ENCODE data around the gene CTTN.

DNA sequence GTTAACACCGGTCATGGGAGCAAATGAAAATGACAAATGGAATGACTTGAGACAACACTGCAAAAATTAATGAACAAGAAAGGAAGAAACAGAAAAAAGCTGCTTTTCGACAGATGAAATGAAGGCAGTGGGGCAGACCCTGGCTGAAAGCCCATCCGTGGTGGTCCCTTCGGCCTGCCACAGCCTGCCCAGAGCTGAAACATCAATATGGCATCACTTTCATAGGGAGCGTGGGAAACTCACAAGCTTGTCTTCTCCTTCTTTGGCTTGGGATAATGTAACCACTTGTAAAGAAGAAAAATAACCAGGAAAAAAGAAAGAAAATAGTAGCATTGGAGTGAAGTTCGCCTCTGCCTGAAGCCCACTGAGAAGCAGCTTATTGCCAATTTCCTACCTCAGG, 78.8 kb downstream of the CTTN start:
- TF ChIP-seq, protein P1, sequence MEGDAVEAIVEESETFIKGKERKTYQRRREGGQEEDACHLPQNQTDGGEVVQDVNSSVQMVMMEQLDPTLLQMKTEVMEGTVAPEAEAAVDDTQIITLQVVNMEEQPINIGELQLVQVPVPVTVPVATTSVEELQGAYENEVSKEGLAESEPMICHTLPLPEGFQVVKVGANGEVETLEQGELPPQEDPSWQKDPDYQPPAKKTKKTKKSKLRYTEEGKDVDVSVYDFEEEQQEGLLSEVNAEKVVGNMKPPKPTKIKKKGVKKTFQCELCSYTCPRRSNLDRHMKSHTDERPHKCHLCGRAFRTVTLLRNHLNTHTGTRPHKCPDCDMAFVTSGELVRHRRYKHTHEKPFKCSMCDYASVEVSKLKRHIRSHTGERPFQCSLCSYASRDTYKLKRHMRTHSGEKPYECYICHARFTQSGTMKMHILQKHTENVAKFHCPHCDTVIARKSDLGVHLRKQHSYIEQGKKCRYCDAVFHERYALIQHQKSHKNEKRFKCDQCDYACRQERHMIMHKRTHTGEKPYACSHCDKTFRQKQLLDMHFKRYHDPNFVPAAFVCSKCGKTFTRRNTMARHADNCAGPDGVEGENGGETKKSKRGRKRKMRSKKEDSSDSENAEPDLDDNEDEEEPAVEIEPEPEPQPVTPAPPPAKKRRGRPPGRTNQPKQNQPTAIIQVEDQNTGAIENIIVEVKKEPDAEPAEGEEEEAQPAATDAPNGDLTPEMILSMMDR (IDR thresholded peaks at IDR 0.05) = no peak
- TF ChIP-seq POLR2AphosphoS5 (IDR thresholded peaks at IDR 0.05) (no peak), POLR2A (IDR thresholded peaks at IDR 0.05) (no peak)

Measured in suprapubic skin (tissue), 4 donors.